HEK293T (cell line): ENCODE data around the gene MBOAT7.

Experiments used
- BHLHE40 ChIP-seq: fragments of 450-650 bp; IDR thresholded peaks from 2 replicates; pipeline ENCODE4 v1.6.1; 2016; ENCODE audit warnings: mild to moderate bottlenecking, moderate library complexity, borderline replicate concordance
- LEF1 ChIP-seq: fragments of 450-650 bp; IDR thresholded peaks from 2 replicates; pipeline ENCODE4 v1.6.1; 2017; ENCODE audit warnings: mild to moderate bottlenecking, borderline replicate concordance
- SP1 ChIP-seq: fragments of 450-650 bp; IDR thresholded peaks from 2 replicates; pipeline ENCODE4 v1.6.1; 2017
- SUZ12 ChIP-seq: fragments of 450-650 bp; IDR thresholded peaks from 2 replicates; pipeline ENCODE4 v1.6.1; 2016; ENCODE audit warnings: mild to moderate bottlenecking
- ZNF384 ChIP-seq: fragments of 450-650 bp; IDR thresholded peaks from 2 replicates; pipeline ENCODE4 v1.6.1; 2016

GRCh38 chr19:54152267-54152666, 37.1 kb downstream of the MBOAT7 start:
- TF ChIP-seq SP1 (no peak), SUZ12 (no peak), LEF1 (no peak), BHLHE40 (no peak), ZNF384 (no peak)
